CD4-positive, alpha-beta T cell (primary cell): ENCODE results near the gene ADK. TPM values are rescaled to one million over a fixed set of nuclear protein-coding genes. Genes with fewer than 3 reads are reported as not detected.

ENCODE experiments used
- ATAC-seq: fragments of 200-7000 bp; cut with Tn5 transposase; one replicate; pipeline ENCODE4 v1.10.0; 2022; ENCODE audit warnings: mild to moderate bottlenecking; ENCODE audit not compliant: poor library complexity
- CTCF ChIA-PET: fragments of 350-600 bp; sonication (Branson Sonifier 250); formaldehyde crosslinking; loops from one replicate; lab custom pipeline; 2021; ENCODE audit warnings: antibody characterized with exemption, inconsistent platforms; lab: Charles Lee
- POLR2A ChIA-PET: fragments of 350-600 bp; sonication (Branson Sonifier 250); formaldehyde crosslinking; loops from one replicate; lab custom pipeline; 2021; ENCODE audit warnings: antibody characterized with exemption, inconsistent platforms; lab: Charles Lee
- DNase-seq, 14 experiments: peaks; one replicate each; pipeline ENCODE4 v3.0.0-alpha.2; 2013 to 2020; ENCODE audit warnings: mixed read lengths in 2 of 14
- H3K27ac ChIP-seq, 2 donors: one replicate each; pipeline versions ENCODE4 v1.5.1 to v1.7.0; 2013; ENCODE audit warnings: low read length in 2 of 2, low read depth in 1 of 2, mild to moderate bottlenecking in 1 of 2
- H3K27me3 ChIP-seq, 2 experiments: 1 replicate in 1 of 2; 2 replicates in 1 of 2; pipeline versions ENCODE4 v1.6.1 to v1.7.0; 2013; ENCODE audit warnings: low read length in 2 of 2, control low read depth in 1 of 2, mild to moderate bottlenecking in 1 of 2, moderate library complexity in 1 of 2; ENCODE audit not compliant: insufficient read depth in 2 of 2, control insufficient read depth in 1 of 2
- H3K36me3 ChIP-seq: one replicate; pipeline ENCODE4 v1.6.1; 2013; ENCODE audit warnings: low read length, control low read depth; ENCODE audit not compliant: insufficient read depth
- H3K4me1 ChIP-seq: one replicate; pipeline ENCODE4 v1.6.1; 2013; ENCODE audit warnings: low read length, control low read depth; ENCODE audit not compliant: insufficient read depth
- H3K4me3 ChIP-seq: one replicate; pipeline ENCODE4 v1.5.1; 2013; ENCODE audit warnings: mild to moderate bottlenecking, low read length, moderate library complexity
- H3K9me3 ChIP-seq, 2 experiments: 1 replicate in 1 of 2; 2 replicates in 1 of 2; pipeline versions ENCODE4 v1.6.1 to v1.7.0; 2013; ENCODE audit warnings: low read length in 2 of 2, mild to moderate bottlenecking in 2 of 2, control low read depth in 1 of 2, moderate library complexity in 1 of 2; ENCODE audit not compliant: control insufficient read depth in 1 of 2, insufficient read depth in 1 of 2
- H3K27ac Mint-ChIP-seq: one replicate; pipeline ENCODE4 v1.8.0; 2020; ENCODE audit warnings: mixed read lengths
- H3K27me3 Mint-ChIP-seq: one replicate; pipeline ENCODE4 v1.8.0; 2021; ENCODE audit warnings: mixed read lengths
- H3K36me3 Mint-ChIP-seq: one replicate; pipeline ENCODE4 v1.8.0; 2021; ENCODE audit warnings: low read depth, mixed read lengths
- H3K4me1 Mint-ChIP-seq: one replicate; pipeline ENCODE4 v1.8.0; 2021; ENCODE audit warnings: low read depth, mixed read lengths
- H3K4me3 Mint-ChIP-seq: one replicate; pipeline ENCODE4 v1.8.0; 2020; ENCODE audit warnings: mild to moderate bottlenecking, mixed read lengths
- H3K9me3 Mint-ChIP-seq: one replicate; pipeline ENCODE4 v1.8.0; 2020; ENCODE audit warnings: mixed read lengths
- CTCF ChIP-seq: fragments of 200-600 bp; IDR thresholded peaks from one replicate; pipeline ENCODE4 v1.8.0; 2022; ENCODE audit warnings: antibody characterized with exemption, mild to moderate bottlenecking
- intact Hi-C, 2 experiments: fragments of 100-400 bp; cut with DNase I in 1 of 2; cut with micrococcal nuclease in 1 of 2; formaldehyde crosslinking; loops; one replicate each; pipeline versions ENCODE4 v1.15.1 to v1.9.0; 2023 to 2025; cut with DNase I, micrococcal nuclease
- total RNA-seq, 174 experiments: library from RNA in 2 of 174; stranded (reverse) in 2 of 174; gene quantifications; one replicate each; pipeline ENCODE4 v1.2.3 and lab custom pipeline; 2021 to 2026

ADK gene
- total RNA-seq, 2 experiments from 2014 or later: 15.3 to 17.6 TPM

GRCh38 chr10:74322565-74322964, 171.5 kb downstream of the ADK start:
- DNase-seq (no peak), ATAC-seq (no peak)
- H3K36me3 Mint-ChIP-seq: peaks cover 72% of the 10 kb centered on the region
- Histone ChIP-seq H3K9me3 (peaks cover 0 to 11% of the 10 kb centered on the region in 2 experiments), H3K36me3 (peaks cover 4% of the 10 kb centered on the region), H3K27ac (no peak overlapping the region), H3K4me3 (no peak overlapping the region), H3K4me1 (no peaks in the 10 kb centered on the region), H3K27me3 (no peaks in the 10 kb centered on the region)
- ChIA-PET CTCF (no interaction called here), POLR2A (no interaction called here)
- peaks cover 5% of the 10 kb centered on the region for H3K4me1 Mint-ChIP-seq
- H3K9me3 Mint-ChIP-seq: peaks cover 13% of the 10 kb centered on the region
- TF ChIP-seq CTCF: no peak
- intact Hi-C loops: no loop called here
- H3K27ac Mint-ChIP-seq: no peak overlapping the region
- no peak overlapping the region for H3K4me3 Mint-ChIP-seq
- no peaks in the 10 kb centered on the region for H3K27me3 Mint-ChIP-seq

- ATAC-seq: no peak
- intact Hi-C loops: no loop called here
- H3K36me3 ChIP-seq: peaks cover 2% of the 10 kb centered on the region
- H3K4me1 ChIP-seq: no peaks in the 10 kb centered on the region
- no peaks in the 10 kb centered on the region for H3K27me3 ChIP-seq
- no peak overlapping the region for H3K27ac ChIP-seq
- Mint-ChIP-seq H3K4me1 (no peaks in the 10 kb centered on the region), H3K4me3 (no peak overlapping the region), H3K27me3 (no peaks in the 10 kb centered on the region), H3K9me3 (no peaks in the 10 kb centered on the region), H3K36me3 (peaks cover 39% of the 10 kb centered on the region), H3K27ac (no peak overlapping the region)
- TF ChIP-seq CTCF: no peak
- CTCF ChIA-PET: no interaction called here
- peak in 2 of 14 experiments; percentile 45 to 65 for DNase-seq
- H3K9me3 ChIP-seq: no peaks in the 10 kb centered on the region
- POLR2A ChIA-PET: no interaction called here
- H3K4me3 ChIP-seq: no peak overlapping the region
Measured at GRCh38 chr10:74328388-74328787, 177.4 kb downstream of the ADK start.

DNA sequence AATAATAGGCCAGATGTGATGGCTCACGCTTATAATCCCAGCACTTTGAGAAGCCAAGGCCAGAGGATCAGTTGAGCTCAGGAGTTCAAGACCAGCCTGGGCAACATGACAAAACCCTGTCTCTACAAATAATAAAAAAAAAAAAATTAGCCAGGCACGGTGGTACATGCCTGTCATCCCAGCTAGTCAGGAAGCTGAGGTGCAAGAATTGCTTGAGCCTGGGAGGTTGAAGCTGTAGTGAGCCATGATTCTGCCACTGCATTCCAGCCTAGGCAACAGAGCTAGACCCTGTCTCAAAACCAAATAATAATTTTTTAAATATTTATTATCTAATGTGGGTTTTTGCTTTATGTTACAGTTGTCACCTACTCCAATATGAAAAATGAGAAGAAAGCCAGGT, 178.9 kb downstream of the ADK start:
- TF ChIP-seq CTCF: no peak
- H3K4me1 ChIP-seq: no peaks in the 10 kb centered on the region
- CTCF ChIA-PET: no interaction called here
- ATAC-seq: no peak
- POLR2A ChIA-PET: no interaction called here
- H3K36me3 Mint-ChIP-seq: peaks cover 32% of the 10 kb centered on the region
- peaks cover 8% of the 10 kb centered on the region for H3K4me1 Mint-ChIP-seq
- H3K27ac Mint-ChIP-seq: no peak overlapping the region
- DNase-seq: no peak
- no peak overlapping the region for H3K4me3 Mint-ChIP-seq
- H3K9me3 Mint-ChIP-seq: no peaks in the 10 kb centered on the region
- no peaks in the 10 kb centered on the region for H3K27me3 Mint-ChIP-seq
- intact Hi-C loops: no loop called here
- peaks cover 2% of the 10 kb centered on the region for H3K36me3 ChIP-seq
- no peak overlapping the region for H3K27ac ChIP-seq
- no peaks in the 10 kb centered on the region for H3K9me3 ChIP-seq
- H3K27me3 ChIP-seq: no peaks in the 10 kb centered on the region
- H3K4me3 ChIP-seq: no peak overlapping the region
